GM19240 (cell line): ENCODE measurements around the gene HDAC9.
"Not testable (repeated sequence)": the region's sequence is repeated elsewhere in the genome, so short reads cannot be mapped to it uniquely, and the experiment has no call there.

Source experiments
- DNase-seq: peaks from one replicate; pipeline ENCODE4 v3.0.0; 2011; ENCODE audit warnings: low spot score; ENCODE audit not compliant: insufficient read length

HDAC9 gene

GRCh38 chr7:18940593-18941134 lies 445.1 kb downstream of the HDAC9 start:
- DNase-seq, result no peak

GRCh38 chr7:18941207-18941606 lies 445.7 kb downstream of the HDAC9 start:
- no peak for DNase-seq

GRCh38 chr7:18948521-18948920 lies 453.0 kb downstream of the HDAC9 start:
- DNase-seq, result no peak

GRCh38 chr7:18952846-18953245 lies 457.3 kb downstream of the HDAC9 start:
- no peak for DNase-seq

- no peak for DNase-seq
Measured at GRCh38 chr7:18958627-18959026, 463.1 kb downstream of the HDAC9 start.

GRCh38 chr7:18960725-18961124 lies 465.2 kb downstream of the HDAC9 start:
- DNase-seq, result no peak

GRCh38 chr7:18962031-18962430 lies 466.5 kb downstream of the HDAC9 start:
- DNase-seq, result no peak

- DNase-seq, result no peak
Measured at GRCh38 chr7:18965657-18966056, 470.1 kb downstream of the HDAC9 start.

GRCh38 chr7:18967755-18968154 lies 472.2 kb downstream of the HDAC9 start:
- DNase-seq, result not testable (repeated sequence)

- no peak for DNase-seq
Measured at GRCh38 chr7:18971839-18972238, 476.3 kb downstream of the HDAC9 start.

- DNase-seq, result no peak
Measured at GRCh38 chr7:18974803-18975202, 479.3 kb downstream of the HDAC9 start.

- no peak for DNase-seq
Measured at GRCh38 chr7:18975276-18975675, 479.7 kb downstream of the HDAC9 start.

GRCh38 chr7:18975689-18976280 lies 480.2 kb downstream of the HDAC9 start:
- DNase-seq, result no peak

- DNase-seq, result no peak
Measured at GRCh38 chr7:18976715-18977471, 481.3 kb downstream of the HDAC9 start.

GRCh38 chr7:18978108-18978495 lies 482.6 kb downstream of the HDAC9 start:
- DNase-seq, result no peak

- not testable (repeated sequence) for DNase-seq
Measured at GRCh38 chr7:18990700-18991099, 495.2 kb downstream of the HDAC9 start.

GRCh38 chr7:18993933-18994668 lies 498.6 kb downstream of the HDAC9 start:
- no peak for DNase-seq

GRCh38 chr7:18995270-18995671 lies 499.7 kb downstream of the HDAC9 start:
- no peak for DNase-seq

GRCh38 chr7:18995811-18996426 lies 500.4 kb downstream of the HDAC9 start:
- DNase-seq, result no peak

GRCh38 chr7:18996583-18996982 lies 501.0 kb downstream of the HDAC9 start:
- no peak for DNase-seq

- no peak for DNase-seq
Measured at GRCh38 chr7:18997477-18998150, 502.1 kb downstream of the HDAC9 start.
